Ectodermal cell (in vitro differentiated cells): ENCODE results near the gene CD19.

ENCODE experiments used
- H3K27ac ChIP-seq: 2 replicates; pipeline ENCODE4 v1.7.0; 2013; ENCODE audit warnings: mild to moderate bottlenecking, low read depth, low read length; ENCODE audit not compliant: insufficient read depth, poor library complexity, severe bottlenecking
- H3K27me3 ChIP-seq: 2 replicates; pipeline ENCODE4 v1.7.0; 2013; ENCODE audit warnings: mild to moderate bottlenecking, low read length; ENCODE audit not compliant: insufficient read depth, control insufficient read depth, poor library complexity, severe bottlenecking
- H3K36me3 ChIP-seq: one replicate; pipeline ENCODE4 v1.7.0; 2013; ENCODE audit warnings: low read length; ENCODE audit not compliant: control insufficient read depth, insufficient read depth
- H3K4me1 ChIP-seq: one replicate; pipeline ENCODE4 v1.7.0; 2013; ENCODE audit warnings: low read length; ENCODE audit not compliant: control insufficient read depth, insufficient read depth
- H3K4me3 ChIP-seq: 2 replicates; pipeline ENCODE4 v1.7.0; 2013; ENCODE audit warnings: low read depth, low read length, control low read depth; ENCODE audit not compliant: insufficient read depth
- H3K9me3 ChIP-seq: 2 replicates; pipeline ENCODE4 v1.7.0; 2013; ENCODE audit warnings: mild to moderate bottlenecking, low read length, moderate library complexity; ENCODE audit not compliant: control insufficient read depth
- WGBS, 2 experiments: methylation state at CpG; one replicate each; pipeline ENCODE4 v1.1.7; 2013; ENCODE audit warnings: missing lambda C conversion rate in 2 of 2; 5-methylcytosine and 5-hydroxymethylcytosine counted together

CD19 gene

DNA sequence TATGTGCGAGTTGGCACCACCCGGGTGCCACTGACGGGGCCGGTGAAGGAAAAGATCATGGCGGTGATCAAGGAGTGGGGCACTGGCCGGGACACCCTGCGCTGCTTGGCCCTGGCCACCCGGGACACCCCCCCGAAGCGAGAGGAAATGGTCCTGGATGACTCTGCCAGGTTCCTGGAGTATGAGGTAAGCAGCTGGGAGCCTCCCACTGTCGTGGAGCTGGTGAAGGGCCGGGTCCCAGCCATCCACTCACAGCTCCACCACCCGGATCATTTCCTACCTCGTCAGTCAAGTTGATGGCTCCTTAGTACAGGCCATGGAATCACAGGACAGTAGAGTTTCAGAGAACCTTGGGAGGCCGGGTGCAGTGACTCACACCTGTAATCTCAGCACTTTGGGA lies 33.5 kb upstream of the CD19 start:
- WGBS, 2 experiments: 91 to 93% methylated on average over 15 of the region's 15 CpGs
- Histone ChIP-seq H3K4me1 (no peaks in the 10 kb centered on the region), H3K9me3 (no peaks in the 10 kb centered on the region), H3K36me3 (no peaks in the 10 kb centered on the region), H3K4me3 (no peak overlapping the region), H3K27ac (no peak overlapping the region), H3K27me3 (no peaks in the 10 kb centered on the region)

DNA sequence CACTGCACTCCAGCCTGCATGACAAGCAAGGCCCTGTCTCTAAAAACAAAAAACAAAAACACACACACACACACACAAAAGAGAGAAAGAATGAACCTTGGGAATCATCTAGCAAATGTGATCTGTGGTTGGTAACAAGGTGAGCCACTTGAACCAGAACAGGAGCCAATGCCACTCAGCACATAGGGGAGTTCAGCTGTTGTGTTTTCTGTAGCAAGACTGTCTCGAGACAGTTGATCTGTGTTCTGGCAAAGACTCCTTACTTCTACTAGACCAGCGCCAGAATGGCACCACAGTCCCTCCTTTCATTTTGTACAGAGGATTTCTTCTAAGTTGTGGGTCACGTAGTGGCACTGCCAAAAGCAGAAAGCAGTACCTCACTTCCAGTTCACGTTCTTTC lies 32.8 kb upstream of the CD19 start:
- Histone ChIP-seq H3K9me3 (no peaks in the 10 kb centered on the region), H3K4me3 (no peak overlapping the region), H3K27ac (no peak overlapping the region), H3K27me3 (no peaks in the 10 kb centered on the region), H3K36me3 (no peaks in the 10 kb centered on the region), H3K4me1 (no peaks in the 10 kb centered on the region)
- 87 to 90% methylated on average over 4 of the region's 4 CpGs for WGBS, 2 experiments

DNA sequence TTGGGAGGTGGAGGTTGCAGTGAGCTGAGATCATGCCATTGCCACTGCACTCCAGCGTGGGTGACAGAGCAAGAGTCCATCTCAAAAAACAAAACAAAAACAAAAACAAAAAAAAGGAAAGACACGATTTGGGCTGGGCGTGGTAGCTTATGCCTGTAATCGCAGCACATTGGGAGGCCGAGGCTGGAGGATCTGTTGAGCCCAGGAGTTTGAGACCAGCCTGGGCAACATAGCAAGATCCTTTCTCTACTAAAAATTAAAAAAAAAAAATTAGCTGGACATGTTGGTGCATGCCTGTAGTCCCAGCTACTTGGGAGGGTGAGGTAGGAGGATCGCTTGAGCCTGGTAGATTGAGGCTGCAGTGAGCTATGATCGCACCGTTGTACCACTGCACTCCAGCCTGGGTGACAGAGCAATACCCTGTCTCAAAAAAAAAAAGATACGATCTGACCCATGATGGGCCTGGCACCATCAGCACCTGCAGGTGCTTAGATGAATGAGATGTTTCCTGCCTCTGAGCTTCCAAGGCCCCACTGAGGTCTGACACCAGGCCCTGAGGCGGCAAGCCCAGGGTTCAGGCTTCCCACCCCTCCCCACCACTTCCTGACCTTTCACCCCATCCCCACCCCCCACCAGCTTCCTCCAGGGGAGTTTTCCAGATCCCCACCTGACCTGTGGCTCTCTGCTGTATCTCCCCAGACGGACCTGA lies 31.7 kb upstream of the CD19 start:
- Histone ChIP-seq H3K4me1 (no peaks in the 10 kb centered on the region), H3K27ac (no peak overlapping the region), H3K9me3 (no peaks in the 10 kb centered on the region), H3K4me3 (no peak overlapping the region), H3K36me3 (no peaks in the 10 kb centered on the region), H3K27me3 (no peaks in the 10 kb centered on the region)
- 91 to 92% methylated on average over 11 of the region's 11 CpGs for WGBS, 2 experiments

DNA sequence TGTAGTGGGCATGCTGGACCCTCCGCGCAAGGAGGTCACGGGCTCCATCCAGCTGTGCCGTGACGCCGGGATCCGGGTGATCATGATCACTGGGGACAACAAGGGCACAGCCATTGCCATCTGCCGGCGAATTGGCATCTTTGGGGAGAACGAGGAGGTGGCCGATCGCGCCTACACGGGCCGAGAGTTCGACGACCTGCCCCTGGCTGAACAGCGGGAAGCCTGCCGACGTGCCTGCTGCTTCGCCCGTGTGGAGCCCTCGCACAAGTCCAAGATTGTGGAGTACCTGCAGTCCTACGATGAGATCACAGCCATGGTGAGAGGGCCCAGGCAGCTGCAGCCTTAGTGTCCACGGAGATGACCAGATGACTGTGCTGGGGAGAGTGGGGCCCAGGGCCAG lies 31.2 kb upstream of the CD19 start:
- Histone ChIP-seq H3K4me1 (no peaks in the 10 kb centered on the region), H3K36me3 (no peaks in the 10 kb centered on the region), H3K27me3 (no peaks in the 10 kb centered on the region), H3K9me3 (no peaks in the 10 kb centered on the region), H3K4me3 (no peak overlapping the region), H3K27ac (no peak overlapping the region)
- 93 to 94% methylated on average over 25 of the region's 25 CpGs for WGBS, 2 experiments

DNA sequence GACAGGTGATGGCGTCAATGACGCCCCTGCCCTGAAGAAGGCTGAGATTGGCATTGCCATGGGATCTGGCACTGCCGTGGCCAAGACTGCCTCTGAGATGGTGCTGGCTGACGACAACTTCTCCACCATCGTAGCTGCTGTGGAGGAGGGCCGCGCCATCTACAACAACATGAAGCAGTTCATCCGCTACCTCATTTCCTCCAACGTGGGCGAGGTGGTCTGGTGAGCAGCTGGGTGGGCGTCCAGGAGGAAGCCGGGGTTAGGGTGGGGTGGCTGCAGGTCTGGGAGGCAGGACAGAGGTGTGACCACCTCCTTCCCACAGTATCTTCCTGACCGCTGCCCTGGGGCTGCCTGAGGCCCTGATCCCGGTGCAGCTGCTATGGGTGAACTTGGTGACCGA lies 29.9 kb upstream of the CD19 start:
- H3K27ac ChIP-seq: no peak overlapping the region
- H3K4me3 ChIP-seq: no peak overlapping the region
- 94 to 95% methylated on average over 15 of the region's 15 CpGs for WGBS, 2 experiments
- no peaks in the 10 kb centered on the region for H3K4me1 ChIP-seq
- no peaks in the 10 kb centered on the region for H3K27me3 ChIP-seq
- no peaks in the 10 kb centered on the region for H3K9me3 ChIP-seq
- H3K36me3 ChIP-seq: no peaks in the 10 kb centered on the region

DNA sequence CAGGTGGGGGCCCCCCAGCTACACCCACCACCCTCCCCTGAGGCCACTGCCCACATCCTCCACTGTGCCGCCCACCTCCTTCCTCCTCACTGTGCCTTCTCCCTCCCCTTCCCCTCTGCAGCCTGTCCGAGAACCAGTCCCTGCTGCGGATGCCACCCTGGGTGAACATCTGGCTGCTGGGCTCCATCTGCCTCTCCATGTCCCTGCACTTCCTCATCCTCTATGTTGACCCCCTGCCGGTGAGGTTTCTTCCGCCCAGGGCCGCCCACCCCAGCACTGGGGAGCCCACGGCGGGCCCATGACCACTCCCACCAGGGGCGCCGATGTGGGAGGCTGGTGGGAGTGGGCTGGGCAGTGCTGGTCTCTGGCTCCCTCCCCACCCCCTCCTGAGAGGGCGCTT lies 28.9 kb upstream of the CD19 start:
- 86 to 93% methylated on average over 11 of the region's 11 CpGs for WGBS, 2 experiments
- no peaks in the 10 kb centered on the region for H3K36me3 ChIP-seq
- no peaks in the 10 kb centered on the region for H3K4me1 ChIP-seq
- no peaks in the 10 kb centered on the region for H3K9me3 ChIP-seq
- H3K27me3 ChIP-seq: no peaks in the 10 kb centered on the region
- no peak overlapping the region for H3K4me3 ChIP-seq
- H3K27ac ChIP-seq: no peak overlapping the region

DNA sequence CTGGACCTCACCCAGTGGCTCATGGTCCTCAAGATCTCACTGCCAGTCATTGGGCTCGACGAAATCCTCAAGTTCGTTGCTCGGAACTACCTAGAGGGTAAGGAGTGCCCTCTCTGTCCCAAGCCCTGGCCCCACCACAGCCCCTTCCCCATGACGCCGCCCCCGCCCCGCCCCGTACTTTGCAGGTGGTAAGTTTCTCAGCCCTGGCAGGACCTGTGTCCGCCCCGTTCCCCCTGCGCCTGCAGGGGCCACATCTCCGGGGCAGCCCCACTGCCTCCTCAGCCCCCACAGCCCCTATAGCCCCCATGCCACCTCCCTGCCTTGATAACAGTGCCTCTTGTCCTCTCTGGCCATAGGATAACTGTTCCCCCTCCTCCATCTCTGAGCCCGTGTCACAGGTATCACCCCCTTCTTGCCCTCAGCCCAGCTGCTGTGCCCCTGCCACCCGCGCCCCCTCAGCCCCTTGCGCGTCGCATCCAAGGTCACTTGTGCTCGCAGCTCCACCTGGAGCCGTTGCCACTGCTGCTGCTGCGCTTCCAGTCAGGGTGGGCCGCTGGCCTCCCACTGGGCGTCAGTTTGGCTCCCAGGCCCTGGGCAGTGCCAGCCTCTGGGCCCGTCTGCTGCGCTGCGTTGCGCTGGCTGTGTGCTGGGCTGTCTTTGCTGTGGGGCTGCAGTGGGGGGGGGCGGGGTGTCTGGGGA lies 28.3 kb upstream of the CD19 start:
- Histone ChIP-seq H3K27me3 (no peaks in the 10 kb centered on the region), H3K9me3 (no peaks in the 10 kb centered on the region), H3K4me1 (no peaks in the 10 kb centered on the region), H3K4me3 (no peak overlapping the region), H3K27ac (no peak overlapping the region), H3K36me3 (no peaks in the 10 kb centered on the region)
- 92 to 93% methylated on average over 29 of the region's 29 CpGs for WGBS, 2 experiments

DNA sequence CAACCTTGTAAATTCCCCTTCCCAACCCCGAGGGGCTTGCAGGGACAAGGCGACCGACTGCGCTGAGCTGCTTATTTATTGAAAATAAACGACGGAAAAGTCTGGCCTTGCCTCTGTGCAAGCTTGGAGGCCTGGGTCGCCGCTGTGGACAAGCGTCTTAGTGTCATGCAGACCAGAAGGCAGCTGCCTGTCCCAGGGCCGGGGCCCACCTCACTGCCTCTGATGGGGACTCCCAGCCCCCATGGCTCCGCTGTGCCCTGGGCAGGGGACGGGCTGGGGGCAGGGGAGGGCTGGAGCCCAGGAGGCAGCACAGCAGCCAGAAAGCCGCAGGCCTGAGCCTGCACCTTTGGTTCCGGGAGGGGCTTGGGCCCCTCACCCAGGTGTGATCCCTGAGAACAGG lies 27.4 kb upstream of the CD19 start:
- 94% methylated on average over 14 of the region's 14 CpGs for WGBS, 2 experiments
- no peaks in the 10 kb centered on the region for H3K4me1 ChIP-seq
- no peak overlapping the region for H3K27ac ChIP-seq
- no peaks in the 10 kb centered on the region for H3K27me3 ChIP-seq
- no peaks in the 10 kb centered on the region for H3K9me3 ChIP-seq
- H3K36me3 ChIP-seq: no peaks in the 10 kb centered on the region
- H3K4me3 ChIP-seq: no peak overlapping the region

DNA sequence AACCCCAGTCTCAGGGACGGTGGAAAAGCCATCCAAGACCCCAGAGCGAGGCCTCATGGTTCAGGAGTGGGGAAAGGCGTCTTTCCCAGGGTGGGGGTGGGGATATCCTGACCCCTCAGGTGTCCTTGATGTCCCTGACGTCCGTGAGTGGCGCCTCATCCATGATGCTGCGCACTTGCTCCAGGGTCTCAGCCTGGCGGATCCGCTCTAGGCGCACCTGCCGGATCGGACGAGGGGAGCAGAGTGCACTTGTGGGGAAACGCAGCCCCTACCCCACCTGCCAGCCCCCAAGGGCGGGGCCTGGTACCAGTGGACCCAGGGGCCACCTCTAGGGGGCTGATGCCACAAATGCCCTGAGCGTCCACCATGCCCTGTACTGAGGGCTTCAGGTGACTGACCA lies 26.9 kb upstream of the CD19 start:
- Histone ChIP-seq H3K27ac (no peak overlapping the region), H3K9me3 (no peaks in the 10 kb centered on the region), H3K4me3 (no peak overlapping the region), H3K4me1 (no peaks in the 10 kb centered on the region), H3K36me3 (no peaks in the 10 kb centered on the region), H3K27me3 (no peaks in the 10 kb centered on the region)
- 94 to 95% methylated on average over 16 of the region's 16 CpGs for WGBS, 2 experiments

DNA sequence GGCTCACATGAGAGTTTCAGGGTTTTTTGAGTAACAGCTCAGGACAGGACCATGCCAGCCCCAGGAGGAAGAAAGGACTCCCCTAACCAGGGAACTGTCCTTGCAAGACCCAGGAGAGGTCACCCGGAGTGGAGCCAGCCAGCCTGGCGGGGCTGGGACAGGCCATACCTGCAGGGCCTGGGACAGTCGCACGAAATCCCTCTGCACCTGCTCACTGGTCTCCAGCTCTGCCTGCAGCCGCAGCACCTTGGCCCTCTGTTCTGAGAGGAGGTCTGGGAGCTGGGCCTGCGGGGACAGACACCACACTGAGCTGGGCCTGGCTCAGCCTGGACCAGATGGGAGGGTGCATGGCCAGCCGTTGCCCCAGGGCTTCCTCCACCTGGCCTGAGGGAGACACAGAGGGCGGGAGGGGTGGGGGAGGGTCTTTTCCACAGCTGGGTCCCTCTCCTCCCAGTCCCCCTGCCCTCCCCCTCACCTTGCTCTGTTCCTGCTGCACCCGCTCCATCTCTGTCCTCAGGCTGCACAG lies 26.5 kb upstream of the CD19 start:
- Histone ChIP-seq H3K27ac (no peak overlapping the region), H3K36me3 (no peaks in the 10 kb centered on the region), H3K27me3 (no peaks in the 10 kb centered on the region), H3K4me3 (no peak overlapping the region), H3K4me1 (no peaks in the 10 kb centered on the region), H3K9me3 (no peaks in the 10 kb centered on the region)
- 89 to 91% methylated on average over 9 of the region's 9 CpGs for WGBS, 2 experiments
